T-helper 2 cell treated with Interferon-gamma antibody and Interleukin-4, amounts not matched to agents 100 ng/mL and 5 ng/mL, for 36 hours (primary cell): ENCODE data around the gene CETP. TPM values are rescaled to one million over a fixed set of nuclear protein-coding genes. Genes with fewer than 3 reads are reported as not detected.
"Not testable (repeated sequence)": the region's sequence is repeated elsewhere in the genome, so short reads cannot be mapped to it uniquely, and the experiment has no call there.

Experiments
- intact Hi-C: fragments of 100-400 bp; cut with micrococcal nuclease; formaldehyde crosslinking; loops from one replicate; pipeline ENCODE4 v1.15.1; 2023
- total RNA-seq: library from RNA; stranded (reverse); gene quantifications from 2 replicates; pipeline ENCODE4 v1.2.3, GENCODE V29; 2022

The CETP gene
- total RNA-seq, 1 donor from 2014 or later = not detected

GRCh38 chr16:56993204-56993603, 31.5 kb downstream of the CETP start:
- intact Hi-C loops = no loop called here

GRCh38 chr16:56994311-56994710, 32.6 kb downstream of the CETP start:
- intact Hi-C loops = no loop called here

GRCh38 chr16:56995136-56995805, 33.5 kb downstream of the CETP start:
- intact Hi-C loops = no loop called here

DNA sequence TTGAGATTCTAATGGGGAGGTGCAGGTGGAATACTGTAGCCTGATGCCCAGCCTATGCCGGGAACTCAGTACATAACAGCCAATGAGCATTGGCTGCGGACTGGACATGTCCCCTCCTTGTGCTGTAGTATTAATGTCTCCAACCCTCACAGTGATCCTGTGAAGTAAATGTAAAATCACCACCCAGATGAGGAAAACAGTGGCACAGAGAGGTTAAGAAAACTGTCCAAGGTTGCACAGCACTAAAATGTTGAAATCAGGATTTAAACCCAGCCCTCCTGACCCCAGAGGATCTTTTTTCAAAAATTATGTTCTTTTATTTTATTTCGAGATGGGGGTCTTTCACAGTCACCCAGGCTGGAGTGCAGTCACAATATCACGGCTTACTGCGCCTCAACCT, 35.5 kb downstream of the CETP start:
- intact Hi-C loops = no loop called here

DNA sequence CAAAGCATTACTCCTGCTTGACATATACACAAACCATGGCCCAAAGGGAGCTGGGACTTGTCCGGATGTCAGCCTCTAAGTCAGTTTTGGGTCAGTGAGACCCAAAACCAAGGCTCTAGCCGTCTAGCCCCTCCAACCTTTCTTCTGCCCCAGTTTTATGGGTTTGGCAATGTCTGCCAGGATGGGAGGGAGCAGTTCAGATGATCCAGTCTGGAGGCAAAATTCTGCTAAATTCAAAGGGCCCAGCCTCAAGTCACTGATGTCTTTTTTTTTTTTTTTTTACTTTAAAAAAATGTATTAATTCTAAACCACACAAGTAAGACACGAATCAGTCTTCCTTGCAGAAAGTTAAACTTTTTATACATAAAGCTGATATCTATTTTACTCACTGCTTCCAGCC, 36.2 kb downstream of the CETP start:
- intact Hi-C loops = no loop called here

DNA sequence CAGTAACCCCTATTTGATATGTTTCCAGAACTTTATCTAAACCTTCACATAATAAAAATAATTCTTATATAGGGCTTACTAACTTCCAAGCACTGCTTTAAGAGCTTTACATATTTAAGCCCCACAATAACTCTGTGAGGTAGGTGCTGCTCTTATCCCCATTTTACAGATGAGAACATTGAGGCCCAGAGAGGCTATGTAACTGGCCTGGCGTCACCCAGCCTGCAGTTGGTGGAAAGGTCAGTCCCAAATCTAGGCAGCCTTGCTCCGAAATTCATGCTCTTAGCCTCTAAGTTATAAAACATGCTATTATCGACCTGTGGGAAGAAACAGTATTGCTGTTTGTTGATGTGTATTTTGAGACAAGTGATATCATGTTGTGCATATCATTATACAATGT, 36.6 kb downstream of the CETP start:
- intact Hi-C loops = no loop called here

DNA sequence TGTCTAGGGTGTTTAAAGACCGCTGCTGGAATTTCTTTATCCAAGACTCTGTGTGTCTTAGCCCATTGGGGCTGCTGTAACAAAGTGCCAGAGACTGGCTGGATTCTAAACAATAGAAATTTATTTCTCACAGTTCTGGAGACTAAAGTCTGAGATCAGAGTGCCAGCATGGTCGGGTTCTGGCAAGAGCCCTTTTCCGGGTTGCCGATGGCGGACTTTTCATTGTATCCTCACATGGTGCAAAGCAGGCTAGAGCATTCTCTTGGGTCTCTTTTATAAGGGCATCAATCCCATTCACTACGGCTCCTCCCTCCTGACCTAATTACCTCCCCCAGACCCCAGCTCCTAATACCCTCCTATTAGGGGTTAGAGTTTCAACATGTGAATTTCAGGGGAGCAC, 37.1 kb downstream of the CETP start:
- intact Hi-C loops = no loop called here

DNA sequence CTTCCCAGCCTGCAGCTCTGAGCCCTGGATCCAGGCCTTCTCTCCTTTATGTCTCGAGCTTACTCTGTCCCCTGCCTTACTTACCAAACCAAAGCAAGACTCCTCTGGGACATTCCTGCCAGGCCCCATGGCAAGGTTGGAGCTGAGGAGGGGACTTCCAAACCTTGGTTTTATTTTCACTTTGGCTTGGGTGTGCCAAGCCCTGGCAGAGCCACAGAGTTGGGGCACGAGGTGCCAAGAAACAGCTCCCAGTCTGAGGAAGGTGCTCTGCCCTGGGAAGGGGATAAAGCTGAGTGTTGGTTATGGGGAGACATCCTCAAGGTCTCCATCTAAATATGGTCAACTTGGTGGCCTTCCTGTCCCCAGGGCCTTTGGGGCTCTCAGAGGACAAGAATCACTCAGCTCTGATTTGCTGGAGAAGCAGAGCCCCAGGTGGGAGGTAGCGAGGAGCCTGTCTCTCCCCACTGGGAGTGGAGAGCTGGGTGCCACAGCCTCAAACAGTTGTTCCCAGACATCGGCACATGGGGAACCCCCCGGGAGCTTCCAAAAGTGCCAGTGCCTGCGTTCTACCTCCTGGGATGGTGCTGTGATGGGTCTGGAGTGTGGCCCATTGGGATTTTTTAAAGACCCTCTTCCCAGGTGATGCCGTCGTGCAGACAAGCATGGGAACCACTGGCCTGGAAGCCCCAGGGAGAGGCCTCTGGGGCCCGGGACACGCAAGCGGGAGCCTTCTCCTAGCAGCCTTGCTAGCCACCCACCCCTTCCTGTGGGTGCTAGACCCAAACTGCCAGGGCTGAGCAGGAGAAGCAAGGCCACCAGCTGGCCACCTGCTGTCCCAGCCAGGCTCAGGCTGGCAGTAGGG, 37.9 kb downstream of the CETP start:
- intact Hi-C loops = no loop called here

GRCh38 chr16:57000271-57001025, 38.7 kb downstream of the CETP start:
- intact Hi-C loops = no loop called here

GRCh38 chr16:57001026-57001679, 39.4 kb downstream of the CETP start:
- intact Hi-C loops = no loop called here

GRCh38 chr16:57003439-57004386, 42.0 kb downstream of the CETP start:
- intact Hi-C loops = no loop called here

- intact Hi-C loops = no loop called here
Observed at GRCh38 chr16:57004387-57005250, 42.9 kb downstream of the CETP start.

DNA sequence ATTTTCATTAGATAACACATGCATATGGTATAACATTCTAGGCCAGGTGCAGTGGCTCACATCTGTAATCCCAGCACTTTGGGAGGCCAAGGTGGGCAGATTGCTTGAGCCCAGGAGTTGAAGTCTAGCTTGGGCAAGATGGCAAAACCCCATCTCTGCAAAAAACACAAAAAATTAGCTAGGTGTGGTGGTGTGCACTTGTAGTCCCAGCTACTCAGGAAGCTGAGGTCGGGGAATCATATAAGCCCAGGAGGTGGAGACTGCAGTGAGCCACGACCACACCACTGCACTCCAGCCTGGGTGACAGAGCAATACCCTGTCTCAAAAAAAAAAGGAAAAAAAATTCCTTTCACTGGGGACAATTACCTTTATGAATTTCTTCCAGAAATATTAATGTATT, 43.8 kb downstream of the CETP start:
- intact Hi-C loops = not testable (repeated sequence)

DNA sequence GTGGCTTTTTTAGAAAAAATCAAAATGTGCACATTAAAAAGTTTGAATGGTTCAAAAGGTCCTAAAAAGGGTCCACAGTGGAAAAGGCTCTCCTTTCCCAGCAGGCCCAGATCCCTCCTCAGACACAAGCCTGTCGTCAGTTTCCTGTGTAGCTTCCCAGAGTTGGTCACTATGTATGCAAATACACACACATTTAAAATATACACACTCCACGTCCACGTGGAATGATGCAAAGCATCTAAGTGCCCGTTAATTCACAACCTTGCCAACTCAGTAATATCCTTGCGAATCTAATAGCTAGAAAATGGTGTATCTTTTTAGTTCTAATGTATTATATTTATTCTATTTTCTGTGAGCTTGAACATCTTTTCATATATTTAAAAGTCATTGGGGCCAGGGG, 45.3 kb downstream of the CETP start:
- intact Hi-C loops = no loop called here

DNA sequence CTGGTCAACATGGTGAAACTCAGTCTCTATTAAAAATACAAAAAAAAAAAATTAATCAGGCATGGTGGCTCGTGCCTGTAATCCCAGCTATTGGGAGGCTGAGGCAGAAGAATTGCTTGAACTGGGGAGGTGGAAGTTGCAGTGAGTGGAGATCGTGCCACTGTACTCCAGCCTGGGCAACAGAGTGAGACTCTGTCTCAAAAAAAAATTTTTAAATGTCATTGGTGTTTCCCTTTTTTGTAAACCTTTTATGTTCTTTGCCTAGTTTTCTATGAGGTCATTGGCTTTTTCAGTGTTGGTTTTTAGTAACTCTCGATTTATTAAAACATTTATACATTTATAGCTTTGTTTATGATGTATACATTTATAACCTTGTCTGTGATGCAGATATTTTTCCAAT, 45.8 kb downstream of the CETP start:
- intact Hi-C loops = no loop called here

- intact Hi-C loops = loop anchor here (1.0 kb wide), 1 partner anchor 74 kb away; no protein-coding TSS in a partner anchor
Observed at GRCh38 chr16:57008440-57008839, 46.7 kb downstream of the CETP start.

DNA sequence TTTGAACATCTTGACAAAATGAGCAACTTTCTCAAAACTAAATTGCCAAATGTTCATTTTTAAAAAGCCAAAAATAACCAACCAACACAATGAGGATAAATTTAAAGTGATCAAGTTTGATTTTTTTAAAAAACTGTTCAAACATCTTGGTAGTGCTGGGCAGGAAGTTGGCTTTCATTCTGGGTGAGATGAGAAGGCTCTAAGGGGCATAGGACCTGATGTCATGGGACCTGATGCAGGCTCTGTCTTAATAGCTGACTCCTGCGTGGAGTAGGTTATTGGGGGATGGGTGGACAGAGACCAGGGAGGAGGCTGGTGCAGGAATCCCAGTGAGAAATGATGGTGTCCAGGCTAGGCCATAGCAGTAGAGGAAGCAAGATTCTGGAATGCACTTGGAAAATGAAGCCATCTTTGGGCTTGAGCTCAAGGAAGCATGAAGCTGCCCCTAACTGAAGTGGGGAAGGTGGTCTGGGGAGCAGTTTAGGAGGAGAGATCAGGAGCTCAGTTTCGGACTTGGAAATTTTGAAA, 48.0 kb downstream of the CETP start:
- intact Hi-C loops = no loop called here

- intact Hi-C loops = no loop called here
Observed at GRCh38 chr16:57012353-57012752, 50.6 kb downstream of the CETP start.

DNA sequence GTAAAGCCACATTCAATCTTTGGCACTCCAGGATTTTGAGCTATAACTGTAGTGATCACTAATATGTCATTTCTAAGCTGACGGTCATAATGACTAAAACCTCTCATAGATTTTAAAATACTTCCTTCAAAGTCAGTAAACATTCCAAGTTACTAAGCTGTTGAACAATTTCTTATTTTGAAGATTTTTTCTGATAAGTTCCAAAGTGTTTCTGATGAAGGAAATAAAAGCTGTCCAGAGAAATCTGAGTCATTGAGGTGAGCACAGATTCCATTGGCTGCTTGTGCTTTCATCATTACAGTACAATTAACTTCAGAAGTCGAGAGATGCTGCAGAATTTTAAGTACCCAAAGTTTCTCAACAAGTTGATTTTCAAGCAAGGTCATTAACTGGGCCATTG, 51.5 kb downstream of the CETP start:
- intact Hi-C loops = no loop called here
